Melanocyte of skin (primary cell): ENCODE results near the gene ZBTB8OS. TPM values are rescaled to one million over a fixed set of nuclear protein-coding genes. Genes with fewer than 3 reads are reported as not detected.

Experiments used
- small RNA-seq, 2 donors: library from RNA; depleted of rRNA; stranded (forward); fragments of <200 nt; gene quantifications; one replicate each; pipeline ENCODE3, GENCODE V24; 2012
- total RNA-seq, 2 donors: library from RNA; depleted of rRNA; stranded (reverse); fragments of >200 nt; gene quantifications; 2 replicates each; pipeline ENCODE4 v1.2.3, GENCODE V29; 2012

ZBTB8OS gene
- total RNA-seq: 10 to 100 TPM; 25.8 to 38.0 TPM

GRCh38 chr1:32650248-32650751 lies at the start of gene ZBTB8OS:
Gene ZBTB8OS (minus strand): TSS chr1:32650550. CDS start chr1:32650529, 21 bp downstream.

DNA sequence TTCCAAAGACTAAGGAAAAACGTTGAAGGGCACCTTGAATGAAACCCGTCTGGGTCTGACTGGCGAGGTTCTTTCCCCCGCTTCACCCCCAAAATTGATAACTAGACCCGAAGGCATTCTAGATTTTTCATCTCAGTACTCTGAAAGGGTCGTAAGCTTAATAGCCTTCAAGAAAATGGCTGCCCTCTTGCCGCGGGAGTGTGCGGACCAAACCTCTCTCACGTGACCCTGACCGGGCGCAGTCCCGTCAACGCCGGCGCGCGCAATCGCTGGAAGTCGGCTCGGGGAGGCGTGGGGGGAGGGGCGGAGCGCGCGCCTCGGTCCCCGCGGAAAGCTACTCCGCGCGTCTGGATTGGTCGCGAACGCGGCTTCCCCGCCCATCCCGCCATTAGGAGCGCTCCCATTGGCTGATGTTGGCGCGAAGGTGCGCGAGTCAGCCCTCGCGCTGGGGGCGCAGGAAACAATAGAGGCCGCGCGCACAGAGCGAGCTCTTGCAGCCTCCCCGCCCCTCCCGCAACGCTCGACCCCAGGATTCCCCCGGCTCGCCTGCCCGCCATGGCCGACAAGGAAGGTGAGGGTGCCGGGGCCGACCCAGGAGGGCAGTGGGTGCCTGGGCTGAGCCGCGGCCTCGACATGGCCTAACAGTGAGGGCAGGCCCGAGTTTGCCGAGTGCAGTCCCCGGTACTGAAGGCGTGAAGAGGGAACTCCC lies 556 bp upstream of the ZBTB8OS start, which contains the start of gene RBBP4:
Gene RBBP4, plus strand, starts transcription at position 457 of the 709 bp plus-strand sequence. Its CDS starts 99 bp downstream, at position 556.

Small RNA genes within 50 kb of the gene (small RNA-seq; reads per million reads assigned to genes)
- gene RF00019: 0 reads per million in 2 donors

Other genes starting within 250 kb of the ZBTB8OS start
- under 1 TPM in 1 of 2 donors, not detected in 1; under 0.01 TPM for gene ZBTB8B, start 185.5 kb downstream of the ZBTB8OS start, total RNA-seq
- 1 to 10 TPM; 3.8 to 4.3 TPM for gene ZBTB8A, start 111.1 kb downstream of the ZBTB8OS start, total RNA-seq
- gene RBBP4, start 658 bp upstream of the ZBTB8OS start, total RNA-seq: 100 to 1,000 TPM in 1 of 2 donors, 10 to 100 TPM in 1; 96.7 to 174 TPM
- 10 to 100 TPM; 28.3 to 30.6 TPM for gene SYNC, start 52.2 kb upstream of the ZBTB8OS start, total RNA-seq
- 10 to 100 TPM; 49.2 to 84.3 TPM for gene YARS1, start 166.8 kb upstream of the ZBTB8OS start, total RNA-seq
- gene S100PBP, start 167.1 kb upstream of the ZBTB8OS start, total RNA-seq: 10 to 100 TPM; 23.1 to 28.0 TPM
- under 1 TPM in 1 of 2 donors, not detected in 1; 0.34 TPM for gene FNDC5, start 220.4 kb upstream of the ZBTB8OS start, total RNA-seq
- not detected for gene HPCA, start 235.9 kb upstream of the ZBTB8OS start, total RNA-seq